Loucy (cell line): Measurements from ENCODE around the gene THAP7.

Source experiments
- CTCF ChIP-seq: fragments of 200-600 bp; sonication (generic); conservative IDR thresholded peaks from 2 replicates; pipeline ENCODE4 v1.5.1; 2014; ENCODE audit warnings: mild to moderate bottlenecking, antibody characterized with exemption, low read length
- EZH2phosphoT487 ChIP-seq: fragments of 200-600 bp; IDR thresholded peaks from 2 replicates; pipeline ENCODE4 v1.6.1; 2018; ENCODE audit warnings: antibody characterized with exemption, mild to moderate bottlenecking, moderate library complexity, borderline replicate concordance

GRCh38 chr22:20987375-20987774 lies 14.5 kb downstream of the THAP7 start:
- TF ChIP-seq CTCF = no peak
- TF ChIP-seq EZH2phosphoT487 = no peak
